GM19025 (cell line): ENCODE measurements around the gene OR5AU1.

Source experiments
- ATAC-seq: cut with Tn5 transposase; IDR thresholded peaks from one replicate; pipeline ENCODE4 v1.9.1; 2021; ENCODE audit warnings: mild to moderate bottlenecking, low read depth, moderate library complexity; ENCODE audit not compliant: unreplicated experiment

OR5AU1 gene

DNA sequence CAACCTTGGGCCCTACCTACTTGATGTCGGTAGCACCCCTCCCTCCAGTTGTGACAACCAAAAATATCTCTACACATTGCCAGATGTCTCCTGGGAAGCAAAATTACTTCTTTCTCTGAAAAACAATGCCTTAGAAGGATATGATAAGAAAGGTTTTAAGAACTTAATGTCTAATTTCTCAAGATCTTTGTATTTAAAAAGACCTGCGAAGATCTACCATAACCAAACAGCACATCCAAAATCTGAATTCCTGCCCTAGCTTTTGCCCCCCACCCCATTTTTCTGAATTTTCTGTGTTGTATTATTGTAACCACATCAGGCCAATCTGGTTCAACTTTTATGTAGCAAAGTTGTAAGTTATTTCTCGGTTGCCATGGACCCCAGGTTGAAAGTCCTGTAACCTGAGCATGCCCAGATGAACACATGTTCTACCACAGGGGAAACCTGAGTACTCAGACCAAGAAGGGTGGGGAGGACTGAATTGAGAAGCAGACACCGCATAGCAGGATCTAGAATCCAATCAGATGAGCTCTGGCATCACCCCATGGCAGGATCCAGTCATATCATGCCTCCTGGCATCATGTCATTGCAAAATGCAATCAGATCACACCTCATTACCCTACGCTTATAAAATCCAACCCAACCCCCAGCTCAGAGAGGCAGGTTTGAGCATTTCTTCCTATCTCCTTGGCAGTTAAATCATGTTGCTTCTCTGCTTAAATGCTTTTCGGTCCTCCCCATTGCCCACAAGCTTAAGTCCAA is 46.3 kb downstream of the OR5AU1 start:
- ATAC-seq, result no peak

DNA sequence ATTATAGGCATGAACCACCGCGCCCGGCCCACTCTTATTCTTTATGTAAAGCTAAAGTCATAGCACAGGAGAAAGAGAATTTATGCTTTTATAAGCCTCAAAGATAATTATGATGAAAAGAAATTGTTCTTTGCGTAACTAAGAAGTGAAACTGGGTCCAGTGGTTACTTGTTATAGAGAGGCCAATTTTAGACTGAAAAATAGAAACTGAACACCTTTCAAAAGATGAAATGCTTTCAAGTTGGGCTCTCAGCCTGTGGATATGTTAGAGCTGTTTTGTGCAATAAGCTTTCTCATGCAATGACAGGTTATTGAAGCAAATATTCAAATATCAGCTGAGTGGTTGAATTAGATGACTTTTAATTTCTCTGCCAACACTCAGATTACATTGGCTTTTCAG is 47.1 kb downstream of the OR5AU1 start:
- no peak for ATAC-seq

DNA sequence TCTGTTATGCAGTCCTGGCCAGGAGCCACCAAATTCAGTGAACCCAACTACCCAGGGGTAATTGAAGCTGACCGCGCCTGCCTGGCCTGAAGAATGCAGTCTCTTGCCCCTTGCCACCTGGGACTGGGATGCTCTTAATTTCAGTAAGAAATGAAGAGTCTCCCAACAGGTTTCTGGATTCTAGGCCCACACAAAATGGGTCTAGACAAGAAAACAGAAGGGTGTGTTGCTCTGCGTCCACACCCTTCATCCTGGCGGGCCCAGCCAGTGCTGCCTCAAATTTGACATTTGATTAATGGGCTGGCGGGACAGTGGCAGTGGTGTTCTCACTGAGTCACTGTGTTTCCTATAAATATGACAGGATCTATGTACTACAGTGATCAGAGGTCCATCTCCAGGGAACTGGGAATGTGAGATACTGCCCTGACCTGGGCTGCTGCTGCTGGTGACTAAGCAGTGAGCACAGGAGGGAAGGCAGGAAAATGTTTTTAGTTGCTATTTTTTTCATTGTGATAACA is 48.5 kb downstream of the OR5AU1 start:
- ATAC-seq, result no peak

DNA sequence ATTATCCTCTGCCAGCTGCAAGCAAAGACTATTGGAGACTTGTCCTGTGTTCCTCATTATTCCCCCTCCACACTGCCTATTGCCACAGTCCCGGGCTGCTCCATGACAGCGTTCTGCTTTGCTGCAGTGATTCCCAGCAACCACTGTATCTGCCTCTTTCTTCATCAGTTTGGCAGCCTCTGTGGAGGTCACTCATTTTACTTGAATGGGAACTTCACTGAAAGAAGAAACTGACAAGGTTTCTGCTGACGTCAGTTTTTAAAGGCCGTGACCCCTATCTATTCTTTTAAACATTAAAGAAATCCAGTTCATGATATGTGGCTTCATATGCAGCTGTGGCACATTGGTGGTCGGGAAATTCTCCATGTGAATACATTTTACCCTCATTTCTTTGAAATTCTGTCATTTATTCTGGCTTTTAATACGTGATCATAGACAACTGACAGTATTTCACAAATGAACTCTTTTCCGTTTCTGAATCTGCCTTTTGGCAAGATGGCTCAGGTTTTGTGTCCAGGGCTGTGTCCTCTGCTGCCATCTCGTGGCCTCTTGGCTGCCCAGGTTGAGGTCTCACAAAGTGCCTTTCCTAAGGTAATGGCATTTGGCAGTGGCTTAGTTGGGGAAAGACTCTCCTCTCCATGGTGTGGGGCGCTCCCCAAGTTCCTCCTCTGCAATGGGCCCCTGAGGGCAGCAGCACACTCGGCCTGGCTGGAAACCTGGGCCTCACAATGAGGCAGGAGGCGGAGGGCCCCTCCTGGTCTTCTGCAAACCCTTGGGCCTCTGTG is 49.2 kb downstream of the OR5AU1 start:
- ATAC-seq, result no peak

DNA sequence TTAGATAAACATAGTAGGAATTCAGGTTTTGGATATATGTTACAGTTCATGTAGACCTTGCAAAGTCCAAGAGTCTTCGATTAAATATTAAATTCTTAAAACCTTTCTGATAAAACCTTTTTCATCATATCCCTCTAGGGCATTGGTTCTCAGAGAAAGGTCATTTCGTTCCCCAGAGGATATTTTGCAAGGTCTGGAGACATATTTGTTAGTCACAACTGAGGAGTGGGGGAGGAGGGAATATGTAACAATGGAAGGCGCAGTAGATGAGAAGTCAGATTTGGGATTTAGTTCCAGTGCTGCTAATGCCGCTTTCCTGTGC is 49.7 kb downstream of the OR5AU1 start:
- ATAC-seq, result no peak

DNA sequence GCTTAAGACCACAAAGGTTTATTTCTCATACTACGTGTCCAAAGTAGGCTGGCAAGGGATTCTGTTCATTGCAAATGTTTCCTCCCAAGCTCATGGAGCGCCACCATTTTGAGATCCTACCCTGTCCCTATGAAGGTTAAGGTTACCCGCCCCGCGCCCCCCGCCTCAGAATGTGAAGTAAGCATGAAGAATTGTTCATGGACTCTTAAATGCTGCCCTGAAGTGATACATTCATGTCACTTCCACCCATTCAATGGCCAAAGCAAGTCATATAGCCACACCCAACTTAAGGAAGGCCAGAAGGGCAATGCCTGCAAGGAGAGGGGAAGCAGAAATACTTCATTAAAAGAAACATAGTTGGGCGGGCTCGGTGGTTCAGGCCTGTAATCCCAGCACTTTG is 50.8 kb downstream of the OR5AU1 start:
- ATAC-seq, result no peak
